GM21717 (cell line): ENCODE data around the gene CCER1.

Source experiments
- ATAC-seq: cut with Tn5 transposase; IDR thresholded peaks from one replicate; pipeline ENCODE4 v1.9.1; 2021; ENCODE audit warnings: mild to moderate bottlenecking, moderate library complexity; ENCODE audit not compliant: unreplicated experiment

Gene CCER1

DNA sequence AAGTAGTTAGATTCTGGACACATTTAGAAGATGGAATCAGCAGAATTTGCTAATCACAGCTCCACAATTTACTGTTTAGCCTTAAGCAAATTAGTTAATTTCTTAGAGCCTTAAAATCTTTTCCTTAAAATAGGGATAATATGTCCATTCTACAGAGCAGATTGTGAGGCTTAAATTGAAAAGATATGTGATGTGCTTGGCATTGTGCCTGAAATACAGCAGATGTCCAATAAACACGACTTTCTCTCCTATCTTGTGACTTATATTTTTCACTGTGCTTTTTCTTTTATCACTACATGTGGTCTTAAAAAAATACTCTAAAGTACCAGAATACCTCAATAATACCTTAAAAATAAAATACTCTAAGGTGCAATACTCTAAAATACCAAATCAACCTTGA, 30.6 kb downstream of the CCER1 start:
- no peak for ATAC-seq

DNA sequence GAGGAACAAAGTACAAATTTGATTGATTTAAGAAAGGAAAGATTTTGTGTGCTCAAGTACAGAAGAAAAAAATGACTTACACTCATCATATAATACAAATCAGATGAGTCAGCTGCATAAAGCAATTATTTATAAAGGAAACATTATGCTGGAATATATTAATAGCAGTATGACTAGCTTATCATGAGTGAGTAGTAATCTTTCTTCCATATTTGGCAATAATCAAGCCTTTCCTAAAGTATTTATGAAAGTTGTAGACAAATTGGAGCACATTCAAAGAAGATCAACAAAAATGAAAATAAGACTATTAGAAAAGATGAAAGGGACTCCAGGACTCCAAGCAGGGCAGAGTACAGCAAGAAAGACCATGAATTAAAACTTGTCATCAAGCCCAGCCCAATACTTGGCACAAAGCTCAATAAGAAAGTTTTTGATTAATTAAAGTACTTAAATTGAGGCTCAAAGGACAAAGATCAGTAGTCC, 32.8 kb downstream of the CCER1 start:
- ATAC-seq, result no peak

DNA sequence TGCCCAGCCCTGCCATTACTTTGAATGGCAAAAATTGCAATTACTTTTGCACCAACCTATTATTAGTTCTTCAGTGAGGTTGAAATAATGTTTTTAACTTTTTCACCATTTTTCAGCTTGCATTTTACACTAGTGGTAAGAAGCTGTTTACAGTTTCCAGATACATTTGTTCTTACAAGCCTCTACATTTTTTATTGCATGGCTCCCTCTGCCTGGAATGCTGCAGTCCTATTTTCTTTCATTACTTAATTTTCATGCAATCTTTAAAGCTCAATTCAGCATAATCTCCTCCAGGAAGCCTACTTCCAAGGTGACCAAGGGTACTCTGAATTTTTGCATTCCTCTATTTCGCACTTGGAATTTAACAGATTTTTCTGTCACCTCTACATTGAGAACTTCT, 33.4 kb downstream of the CCER1 start:
- no peak for ATAC-seq

DNA sequence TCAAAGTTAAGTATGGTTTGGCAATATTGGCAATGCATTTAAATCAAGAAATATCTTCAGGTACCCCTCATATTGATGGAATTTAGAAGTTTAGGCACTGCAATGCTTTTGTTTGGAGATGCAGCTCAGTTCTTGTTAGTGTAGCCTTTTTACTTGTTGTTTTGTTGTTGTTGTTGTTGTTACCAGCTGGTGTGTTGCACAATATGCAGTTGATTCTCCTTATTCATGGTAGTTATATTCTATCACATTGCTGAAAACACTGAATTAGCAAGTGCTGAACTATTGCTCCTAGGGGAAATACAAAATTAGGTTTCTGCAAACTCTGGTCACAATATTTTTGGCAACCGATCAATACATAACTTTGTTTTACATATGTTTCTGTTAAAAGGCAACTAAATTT, 34.8 kb downstream of the CCER1 start:
- ATAC-seq, result no peak

DNA sequence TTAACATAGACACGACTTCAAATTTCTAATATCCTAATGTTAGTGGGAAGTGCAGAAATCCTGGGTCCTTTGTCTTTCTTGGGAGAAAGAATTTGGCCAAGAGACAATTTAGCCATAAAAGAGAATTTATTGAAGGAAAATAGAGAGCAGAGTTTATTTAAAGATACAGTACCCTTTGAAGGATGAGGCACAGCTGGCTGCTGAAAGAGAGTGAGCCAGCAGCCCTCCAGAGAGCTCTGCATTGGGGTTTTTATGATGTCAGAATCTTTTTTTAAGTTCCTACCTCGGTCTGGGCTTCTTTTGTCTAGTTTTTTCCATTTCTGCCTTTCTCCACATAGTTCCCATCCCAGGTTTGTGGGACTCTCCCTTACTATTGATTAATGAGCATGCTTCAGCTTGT, 37.5 kb downstream of the CCER1 start:
- ATAC-seq, result no peak

DNA sequence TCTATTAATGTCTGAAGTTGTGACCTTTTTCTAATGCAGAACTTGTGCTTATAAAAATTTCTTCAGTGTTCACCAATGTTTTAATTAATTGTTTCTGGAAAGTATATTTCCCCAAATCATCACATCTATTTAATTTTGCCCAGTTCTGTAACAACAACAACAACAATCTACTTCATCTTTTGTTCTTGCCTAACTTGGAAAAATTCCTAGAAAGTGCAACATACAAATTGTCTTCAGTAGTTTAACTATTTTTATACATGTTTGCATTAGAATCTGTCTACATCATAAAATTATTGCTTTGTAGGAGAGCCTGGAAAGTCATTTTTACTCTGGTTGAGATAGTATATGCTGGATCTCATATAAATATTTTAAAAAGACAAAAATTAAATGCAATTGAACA, 38.5 kb downstream of the CCER1 start:
- no peak for ATAC-seq

DNA sequence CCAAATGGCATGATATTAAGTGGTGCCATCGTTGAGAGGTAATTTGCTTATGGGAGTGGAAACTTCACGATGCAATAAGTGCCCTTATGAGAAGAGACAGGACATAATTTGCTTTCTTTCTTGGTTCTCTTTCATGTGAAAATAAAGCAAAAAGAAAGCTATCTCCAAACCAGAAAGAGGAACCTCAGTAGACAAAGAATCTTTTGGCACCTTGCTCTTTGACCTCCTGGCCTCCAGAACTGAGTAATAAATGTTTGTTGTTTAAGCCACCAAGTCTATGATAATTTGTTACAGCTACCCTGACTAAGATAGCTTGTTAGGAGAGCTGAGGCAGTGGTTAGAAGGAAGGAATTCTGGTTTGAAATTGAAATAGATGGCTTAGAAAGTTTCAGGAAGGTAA, 39.6 kb downstream of the CCER1 start:
- no peak for ATAC-seq

DNA sequence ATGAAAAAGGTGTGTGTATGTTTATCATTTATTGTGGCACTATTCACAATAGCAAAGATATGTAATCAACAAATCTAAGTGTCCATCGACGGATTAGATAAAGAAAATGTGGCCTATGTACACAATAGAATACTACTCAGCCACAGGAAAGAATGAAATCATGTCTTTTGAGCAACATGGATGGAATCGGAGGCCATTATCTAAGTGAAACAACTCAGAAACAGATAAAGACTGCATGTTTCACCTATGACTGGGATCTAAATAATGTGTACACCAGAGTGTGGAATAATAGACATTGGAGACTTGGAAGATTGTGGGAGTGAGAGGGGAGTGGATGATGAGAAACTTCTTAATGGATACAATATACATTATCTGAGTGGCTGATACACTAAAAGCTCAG, 44.0 kb downstream of the CCER1 start:
- no peak for ATAC-seq

DNA sequence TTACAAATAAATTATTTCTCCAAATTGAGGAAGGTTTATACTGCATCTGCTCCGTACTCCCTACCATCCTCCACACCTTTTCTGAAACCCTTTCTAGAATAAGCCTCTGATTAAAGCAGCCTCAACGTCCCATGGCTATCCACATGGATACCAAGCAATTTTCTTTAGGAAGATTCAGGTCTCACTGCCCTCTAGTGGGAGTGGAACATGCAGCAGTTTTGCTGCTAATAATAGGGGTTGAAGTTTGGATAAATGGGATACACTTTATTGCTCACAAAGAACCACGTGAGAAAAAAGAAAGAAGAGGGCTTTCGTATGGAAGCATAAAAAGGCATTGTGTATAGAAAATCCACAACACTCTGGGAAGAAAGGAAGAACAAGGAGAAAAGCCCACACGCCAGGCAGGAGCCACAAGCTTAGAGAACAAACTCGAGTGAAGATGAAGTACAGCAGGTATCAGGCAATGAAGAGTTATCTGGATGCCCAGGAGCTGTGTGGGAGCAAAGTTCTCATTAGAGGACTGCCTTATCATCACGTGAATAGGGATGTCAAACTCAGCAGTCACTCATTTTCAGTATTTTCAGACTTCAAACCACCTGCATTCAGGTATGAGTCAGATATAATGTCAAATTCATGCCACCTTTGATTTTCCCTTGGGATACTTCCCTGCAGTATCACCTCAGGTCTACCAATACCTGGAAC, 45.8 kb downstream of the CCER1 start:
- ATAC-seq, result no peak

DNA sequence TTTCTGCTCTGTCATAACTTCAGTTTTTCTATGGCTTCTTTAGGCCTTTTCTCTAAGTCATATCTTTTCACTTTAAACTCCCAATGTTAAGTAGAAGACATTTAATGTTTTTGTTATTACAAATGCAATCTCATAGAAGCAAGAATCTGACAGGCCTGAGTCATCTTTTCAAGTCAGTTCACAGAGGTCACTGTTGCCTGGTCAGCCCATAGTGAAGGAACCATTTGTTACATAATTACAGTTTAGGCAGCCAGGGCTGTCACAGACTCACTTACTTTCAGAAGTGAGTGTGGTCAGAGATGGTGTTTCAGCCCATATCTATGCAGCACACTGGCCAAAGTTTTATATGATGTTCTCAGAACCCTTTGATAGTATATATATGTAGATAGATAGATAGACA, 46.5 kb downstream of the CCER1 start:
- no peak for ATAC-seq

DNA sequence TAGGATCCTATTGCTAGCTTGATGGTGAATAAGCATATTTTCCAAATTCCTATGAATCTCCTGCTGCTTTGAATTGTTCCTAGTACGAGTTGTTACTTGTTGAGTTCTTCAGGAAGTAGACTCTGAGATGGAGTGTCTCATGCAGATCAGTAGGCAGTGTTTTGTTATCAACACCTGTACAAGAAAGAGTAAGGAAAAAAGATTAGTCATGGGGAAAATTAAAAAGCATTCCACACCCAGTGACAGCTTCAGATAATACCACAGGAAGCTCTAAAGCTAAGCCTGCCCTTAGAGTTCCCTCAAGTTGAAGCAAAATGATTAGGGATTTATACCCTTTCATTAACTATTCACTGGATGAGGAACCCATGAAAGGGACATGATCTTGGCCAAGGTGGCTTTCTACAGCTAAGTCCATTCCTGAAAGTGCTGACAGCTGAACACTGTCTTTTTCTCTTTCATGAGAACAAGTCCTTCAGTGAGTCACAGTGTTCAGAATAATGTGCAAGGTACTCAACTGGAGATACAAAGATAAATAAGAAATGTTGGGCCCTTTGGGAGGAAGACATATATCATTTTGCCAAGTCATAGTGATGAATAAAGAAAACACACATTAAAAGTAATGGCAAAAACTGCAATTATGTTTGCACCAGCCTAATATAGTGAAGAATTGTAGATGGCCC, 49.1 kb downstream of the CCER1 start:
- ATAC-seq, result no peak

DNA sequence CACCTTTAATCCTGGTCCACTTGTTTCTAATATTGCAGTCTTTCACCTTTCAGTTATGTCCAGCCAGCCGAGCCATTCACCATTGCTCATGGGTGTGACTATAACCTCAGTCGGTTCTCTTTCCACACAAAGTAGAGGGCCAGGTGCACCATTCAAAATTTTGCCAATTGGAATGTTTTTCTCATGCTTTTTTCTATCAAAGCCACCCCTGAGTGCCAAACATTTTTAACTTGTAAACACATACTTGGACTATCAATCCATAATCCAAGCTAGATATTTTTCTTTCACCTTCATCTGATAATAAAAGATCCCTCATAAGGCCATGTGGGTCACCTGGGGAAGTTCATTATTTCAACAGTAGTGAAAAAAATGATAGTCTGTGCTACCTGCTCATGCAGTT, 52.4 kb downstream of the CCER1 start:
- ATAC-seq, result no peak
